GM12878 (cell line): ENCODE measurements around the gene NOD2. TPM values are rescaled to one million over a fixed set of nuclear protein-coding genes. Genes with fewer than 3 reads are reported as not detected.

Experiments used
- CHD4 ChIP-seq: fragments of 200-600 bp; sonication (generic); IDR thresholded peaks from 2 replicates; pipeline ENCODE4 v1.6.1; 2016; ENCODE audit warnings: mild to moderate bottlenecking
- KDM1A ChIP-seq: fragments of 200-600 bp; sonication (generic); IDR thresholded peaks from 2 replicates; pipeline ENCODE4 v1.6.1; 2016; ENCODE audit warnings: borderline replicate concordance
- RUNX3 ChIP-seq: IDR thresholded peaks from 2 replicates; pipeline ENCODE4 v1.6.1; 2012; ENCODE audit warnings: low read length, inconsistent platforms
- SRF ChIP-seq, 2 experiments: IDR thresholded peaks; 2 replicates each; pipeline ENCODE4 v1.6.1; 2011; ENCODE audit warnings: low read depth in 2 of 2, low read length in 2 of 2, mild to moderate bottlenecking in 1 of 2, moderate library complexity in 1 of 2
- ZBED1 ChIP-seq: IDR thresholded peaks from 2 replicates; pipeline ENCODE4 v1.6.1; 2016; ENCODE audit warnings: borderline replicate concordance
- ZSCAN29 ChIP-seq: fragments of 450-650 bp; IDR thresholded peaks from 2 replicates; pipeline ENCODE4 v1.6.1; 2017; ENCODE audit warnings: mild to moderate bottlenecking, moderate library complexity
- polyA plus RNA-seq, 11 experiments: library from polyadenylated mRNA; depleted of rRNA in 4 of 11; unstranded in 6 of 11; stranded (reverse) in 5 of 11; fragments of >200 nt; fragmentation: Nextera tagmentation in 4 of 11; fragmentation: Illumina TruSeq in 1 of 11; extraction: Ambion mirVana in 4 of 11; extraction: Trizol in 1 of 11; gene quantifications; 1 replicate in 1 of 11; 2 replicates in 10 of 11; pipeline versions ENCODE4 v1.2.1 to v1.2.3, GENCODE V29; 2011 to 2016; ENCODE audit warnings: inconsistent platforms in 2 of 11, missing spikeins in 2 of 11, low read depth in 1 of 11
- total RNA-seq, 4 experiments: library from RNA; depleted of rRNA in 3 of 4; stranded (reverse); fragments of >200 nt in 3 of 4; fragmentation: Illumina TruSeq in 1 of 4; extraction: Trizol in 1 of 4; gene quantifications; 2 replicates each; pipeline versions ENCODE4 v1.2.1 to v1.2.3, GENCODE V29; 2013 to 2021
- TF ChIP-seq, protein P1 (sequence below): fragments of 450-650 bp; IDR thresholded peaks from 2 replicates; pipeline ENCODE4 v1.6.1; 2018; ENCODE audit warnings: borderline replicate concordance, mild to moderate bottlenecking; ENCODE audit not compliant: partially characterized antibody
- TF ChIP-seq, protein P2 (sequence below): IDR thresholded peaks from 2 replicates; pipeline ENCODE4 v1.6.1; 2011; ENCODE audit warnings: low read depth, low read length, improper control_type of control experiment, borderline replicate concordance
- TF ChIP-seq, protein P3 (sequence below): fragments of 450-650 bp; formaldehyde crosslinking; IDR thresholded peaks from 2 replicates; pipeline ENCODE4 v1.5.0; 2022; ENCODE audit warnings: mild to moderate bottlenecking, missing genetic modification characterization

The NOD2 gene
- total and polyA plus RNA-seq, 10 of the 15 experiments (the other 5 are each of a cell fraction or from before 2014, with no cell fraction given) = 1.0 to 18.6 (median 6.7) TPM

DNA sequence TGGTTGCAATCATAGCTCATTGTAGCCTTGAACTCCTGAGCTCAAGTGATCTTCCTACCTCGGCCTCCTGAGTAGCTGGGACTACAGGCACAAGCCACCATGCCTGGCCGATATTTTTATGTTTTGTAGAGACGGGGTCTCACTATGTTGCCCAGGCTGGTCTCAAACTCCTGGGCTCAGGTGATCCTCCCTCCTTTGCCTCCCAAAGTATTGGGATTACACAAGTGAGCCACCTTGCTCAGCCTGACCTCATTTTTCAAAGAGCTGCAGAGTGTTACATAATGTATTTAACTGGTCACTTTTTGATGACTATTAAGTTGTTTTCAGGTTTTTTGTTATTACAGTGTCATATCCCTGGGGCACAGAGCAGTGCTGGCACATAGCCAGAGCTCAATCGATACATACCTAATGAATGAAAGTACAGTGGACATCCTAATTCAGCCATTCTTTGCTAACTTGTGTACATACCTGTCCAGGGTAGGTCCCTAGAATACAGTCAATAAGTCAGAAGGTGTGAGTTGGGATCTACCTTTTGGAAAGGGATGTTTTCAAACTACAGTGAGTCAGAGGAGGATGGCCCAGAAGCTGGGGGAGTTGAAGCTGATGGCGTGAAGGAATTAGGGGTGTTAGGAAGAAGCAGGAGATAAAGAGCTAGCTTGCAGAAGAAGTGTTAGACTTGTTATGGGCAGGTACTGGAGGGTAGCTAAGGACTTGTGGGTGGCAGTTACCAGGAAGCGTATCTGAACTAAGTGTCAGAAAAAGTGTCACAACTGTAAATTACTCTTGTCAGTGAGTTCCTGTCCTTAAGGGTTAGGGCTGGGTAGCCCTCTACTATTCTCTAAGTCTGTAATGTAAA, 28.4 kb downstream of the NOD2 start (continued):
- TF ChIP-seq, protein P1, sequence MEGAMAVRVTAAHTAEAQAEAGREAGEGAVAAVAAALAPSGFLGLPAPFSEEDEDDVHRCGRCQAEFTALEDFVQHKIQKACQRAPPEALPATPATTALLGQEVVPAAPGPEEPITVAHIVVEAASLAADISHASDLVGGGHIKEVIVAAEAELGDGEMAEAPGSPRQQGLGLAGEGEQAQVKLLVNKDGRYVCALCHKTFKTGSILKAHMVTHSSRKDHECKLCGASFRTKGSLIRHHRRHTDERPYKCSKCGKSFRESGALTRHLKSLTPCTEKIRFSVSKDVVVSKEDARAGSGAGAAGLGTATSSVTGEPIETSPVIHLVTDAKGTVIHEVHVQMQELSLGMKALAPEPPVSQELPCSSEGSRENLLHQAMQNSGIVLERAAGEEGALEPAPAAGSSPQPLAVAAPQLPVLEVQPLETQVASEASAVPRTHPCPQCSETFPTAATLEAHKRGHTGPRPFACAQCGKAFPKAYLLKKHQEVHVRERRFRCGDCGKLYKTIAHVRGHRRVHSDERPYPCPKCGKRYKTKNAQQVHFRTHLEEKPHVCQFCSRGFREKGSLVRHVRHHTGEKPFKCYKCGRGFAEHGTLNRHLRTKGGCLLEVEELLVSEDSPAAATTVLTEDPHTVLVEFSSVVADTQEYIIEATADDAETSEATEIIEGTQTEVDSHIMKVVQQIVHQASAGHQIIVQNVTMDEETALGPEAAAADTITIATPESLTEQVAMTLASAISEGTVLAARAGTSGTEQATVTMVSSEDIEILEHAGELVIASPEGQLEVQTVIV = no peak
- no peak for TF ChIP-seq SRF (IDR thresholded peaks at IDR 0.05; ENCODE audit: low read depth in 2 of 2, low read length in 2 of 2)
- TF ChIP-seq RUNX3 = no peak
- no peak for TF ChIP-seq CHD4
- TF ChIP-seq, protein P2, sequence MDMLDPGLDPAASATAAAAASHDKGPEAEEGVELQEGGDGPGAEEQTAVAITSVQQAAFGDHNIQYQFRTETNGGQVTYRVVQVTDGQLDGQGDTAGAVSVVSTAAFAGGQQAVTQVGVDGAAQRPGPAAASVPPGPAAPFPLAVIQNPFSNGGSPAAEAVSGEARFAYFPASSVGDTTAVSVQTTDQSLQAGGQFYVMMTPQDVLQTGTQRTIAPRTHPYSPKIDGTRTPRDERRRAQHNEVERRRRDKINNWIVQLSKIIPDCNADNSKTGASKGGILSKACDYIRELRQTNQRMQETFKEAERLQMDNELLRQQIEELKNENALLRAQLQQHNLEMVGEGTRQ = no peak
- no peak for TF ChIP-seq ZBED1
- TF ChIP-seq KDM1A = no peak
- TF ChIP-seq ZSCAN29 = no peak
- TF ChIP-seq, protein P3, sequence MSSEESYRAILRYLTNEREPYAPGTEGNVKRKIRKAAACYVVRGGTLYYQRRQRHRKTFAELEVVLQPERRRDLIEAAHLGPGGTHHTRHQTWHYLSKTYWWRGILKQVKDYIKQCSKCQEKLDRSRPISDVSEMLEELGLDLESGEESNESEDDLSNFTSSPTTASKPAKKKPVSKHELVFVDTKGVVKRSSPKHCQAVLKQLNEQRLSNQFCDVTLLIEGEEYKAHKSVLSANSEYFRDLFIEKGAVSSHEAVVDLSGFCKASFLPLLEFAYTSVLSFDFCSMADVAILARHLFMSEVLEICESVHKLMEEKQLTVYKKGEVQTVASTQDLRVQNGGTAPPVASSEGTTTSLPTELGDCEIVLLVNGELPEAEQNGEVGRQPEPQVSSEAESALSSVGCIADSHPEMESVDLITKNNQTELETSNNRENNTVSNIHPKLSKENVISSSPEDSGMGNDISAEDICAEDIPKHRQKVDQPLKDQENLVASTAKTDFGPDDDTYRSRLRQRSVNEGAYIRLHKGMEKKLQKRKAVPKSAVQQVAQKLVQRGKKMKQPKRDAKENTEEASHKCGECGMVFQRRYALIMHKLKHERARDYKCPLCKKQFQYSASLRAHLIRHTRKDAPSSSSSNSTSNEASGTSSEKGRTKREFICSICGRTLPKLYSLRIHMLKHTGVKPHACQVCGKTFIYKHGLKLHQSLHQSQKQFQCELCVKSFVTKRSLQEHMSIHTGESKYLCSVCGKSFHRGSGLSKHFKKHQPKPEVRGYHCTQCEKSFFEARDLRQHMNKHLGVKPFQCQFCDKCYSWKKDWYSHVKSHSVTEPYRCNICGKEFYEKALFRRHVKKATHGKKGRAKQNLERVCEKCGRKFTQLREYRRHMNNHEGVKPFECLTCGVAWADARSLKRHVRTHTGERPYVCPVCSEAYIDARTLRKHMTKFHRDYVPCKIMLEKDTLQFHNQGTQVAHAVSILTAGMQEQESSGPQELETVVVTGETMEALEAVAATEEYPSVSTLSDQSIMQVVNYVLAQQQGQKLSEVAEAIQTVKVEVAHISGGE = no peak
